GM19324 (cell line): ENCODE measurements around the gene MYL12B.
"Not testable (repeated sequence)": the region's sequence is repeated elsewhere in the genome, so short reads cannot be mapped to it uniquely, and the experiment has no call there.

Experiments used
- ATAC-seq: cut with Tn5 transposase; IDR thresholded peaks from one replicate; pipeline ENCODE4 v1.9.1; 2021; ENCODE audit warnings: mild to moderate bottlenecking, moderate library complexity; ENCODE audit not compliant: unreplicated experiment, low FRiP score

Gene MYL12B

DNA sequence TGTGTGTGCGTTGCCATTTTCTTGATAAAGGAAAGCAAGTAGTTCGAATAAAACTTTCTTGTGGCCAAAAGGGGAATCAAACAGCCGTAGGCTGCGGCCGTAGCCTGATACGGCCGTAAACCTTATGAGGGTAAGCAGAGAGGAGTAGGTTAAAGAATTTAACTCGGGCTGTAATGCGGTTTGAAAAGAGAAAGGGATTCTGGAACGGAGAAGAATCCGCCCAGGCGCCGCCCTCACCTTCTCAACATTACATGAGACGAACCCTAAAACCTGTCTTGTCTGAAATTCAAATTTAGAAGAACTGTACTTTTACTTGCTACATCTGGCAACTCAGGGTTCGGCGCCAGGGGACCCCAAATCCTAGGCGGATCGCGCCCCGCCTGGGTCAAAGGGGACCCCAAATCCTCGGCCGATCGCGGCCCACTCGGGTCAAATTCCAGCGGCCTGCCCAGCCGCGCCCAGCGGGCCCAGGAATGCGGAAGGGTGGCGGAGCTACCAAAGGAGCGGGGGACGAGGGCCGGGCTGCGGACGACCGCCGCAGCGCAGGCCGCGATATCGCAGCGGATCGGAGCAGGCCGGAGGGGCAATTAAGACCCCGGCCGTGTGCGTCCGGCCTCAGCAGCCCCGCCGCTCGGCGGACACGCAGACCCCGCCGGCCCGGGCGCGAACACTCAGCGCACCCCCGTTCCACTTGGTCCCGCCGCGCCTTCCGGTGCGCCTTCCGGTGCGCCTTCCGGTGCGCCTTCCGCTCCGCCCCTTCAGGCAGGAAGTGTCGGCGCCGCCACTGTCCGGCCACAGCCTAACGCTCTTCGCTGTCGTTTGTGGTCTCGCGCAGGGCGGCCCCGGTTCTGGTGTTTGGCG, at the start of gene MYL12B:
MYL12B (plus strand) TSS at position 761 of the 861 bp plus-strand sequence. CDS start 10,766 bp downstream, outside the sequence.
- peak; percentile 95 for ATAC-seq

DNA sequence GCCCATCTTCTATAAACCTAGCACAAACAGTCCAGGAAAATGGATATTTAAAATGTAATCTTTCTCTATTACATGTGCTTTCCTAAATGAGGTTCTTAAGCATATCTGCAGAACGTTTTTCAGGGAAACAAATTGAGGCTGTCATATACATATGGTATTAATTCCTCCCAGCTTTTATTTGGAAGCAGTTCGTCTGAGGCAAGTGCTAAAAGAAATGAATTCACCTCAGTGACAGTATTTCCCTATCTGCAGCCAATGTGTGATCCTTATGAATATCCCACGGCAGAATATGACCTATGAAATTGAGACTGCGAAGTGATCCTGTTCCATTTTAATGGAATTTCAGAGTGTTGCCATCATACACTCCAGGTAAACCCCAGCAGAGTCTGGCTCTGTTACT, 49.3 kb upstream of the MYL12B start:
- no peak for ATAC-seq

- ATAC-seq: no peak
These were observed 48.5 kb upstream of the MYL12B start for GRCh38 chr18:3213300-3214059.

- ATAC-seq: no peak
These were observed 46.9 kb upstream of the MYL12B start for GRCh38 chr18:3214855-3215637.

DNA sequence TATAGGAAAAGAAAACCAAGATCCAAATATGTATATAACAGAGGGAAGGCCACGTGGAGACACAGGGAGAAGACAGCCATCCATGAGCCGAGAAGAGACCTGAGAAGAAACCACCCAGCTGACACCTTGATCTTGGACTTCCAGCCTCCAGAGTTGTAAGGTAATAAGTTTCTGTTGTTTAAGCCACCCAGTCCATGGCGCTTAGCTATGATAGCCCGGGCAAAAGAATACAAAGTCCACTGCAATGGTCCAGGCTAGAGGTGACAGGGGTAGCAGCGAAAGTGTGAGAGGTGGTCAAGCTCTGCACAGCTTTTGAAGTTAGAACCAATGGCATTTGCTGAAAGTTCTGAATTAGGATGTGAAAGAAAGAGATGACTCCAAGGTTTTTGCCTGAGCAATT, 44.9 kb upstream of the MYL12B start:
- no peak for ATAC-seq

- ATAC-seq: no peak
These were observed 43.8 kb upstream of the MYL12B start for GRCh38 chr18:3217948-3218647.

DNA sequence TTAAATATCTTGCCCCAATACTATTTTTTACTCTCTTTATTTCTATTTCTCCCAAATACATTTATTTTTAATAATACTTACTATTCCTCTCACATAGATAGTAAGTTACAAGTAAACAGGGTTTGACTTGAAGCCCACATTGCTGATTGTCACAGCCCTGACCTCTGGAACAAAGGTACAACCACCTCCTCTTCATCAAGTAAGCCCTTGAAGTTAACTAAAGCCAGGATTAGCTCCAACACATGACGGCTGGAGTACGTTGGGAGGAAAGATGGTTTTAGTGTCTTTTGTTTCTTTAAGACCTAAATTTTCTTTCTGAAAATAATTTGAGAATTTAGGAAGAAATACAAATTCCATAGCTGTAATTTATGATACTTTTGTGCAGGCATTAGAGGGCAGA, 43.1 kb upstream of the MYL12B start:
- ATAC-seq: no peak

DNA sequence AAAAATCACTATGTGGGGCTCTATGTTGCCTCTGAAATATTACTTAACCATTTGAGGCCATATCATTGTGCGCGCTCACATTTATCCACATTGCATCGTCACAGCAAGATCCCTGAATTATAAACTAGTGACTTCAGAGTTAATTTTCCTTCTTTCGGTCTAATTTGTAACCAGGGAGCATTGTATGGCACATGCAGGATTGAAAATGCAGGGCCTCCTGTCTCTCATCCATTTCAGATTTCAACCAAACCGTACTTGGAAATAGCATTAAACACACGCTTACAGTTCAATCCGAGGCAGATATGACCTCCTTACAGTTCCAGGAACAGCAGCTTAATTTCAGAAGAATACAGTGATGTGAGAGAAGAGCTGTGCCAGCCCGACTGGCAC, 42.7 kb upstream of the MYL12B start:
- ATAC-seq: no peak

DNA sequence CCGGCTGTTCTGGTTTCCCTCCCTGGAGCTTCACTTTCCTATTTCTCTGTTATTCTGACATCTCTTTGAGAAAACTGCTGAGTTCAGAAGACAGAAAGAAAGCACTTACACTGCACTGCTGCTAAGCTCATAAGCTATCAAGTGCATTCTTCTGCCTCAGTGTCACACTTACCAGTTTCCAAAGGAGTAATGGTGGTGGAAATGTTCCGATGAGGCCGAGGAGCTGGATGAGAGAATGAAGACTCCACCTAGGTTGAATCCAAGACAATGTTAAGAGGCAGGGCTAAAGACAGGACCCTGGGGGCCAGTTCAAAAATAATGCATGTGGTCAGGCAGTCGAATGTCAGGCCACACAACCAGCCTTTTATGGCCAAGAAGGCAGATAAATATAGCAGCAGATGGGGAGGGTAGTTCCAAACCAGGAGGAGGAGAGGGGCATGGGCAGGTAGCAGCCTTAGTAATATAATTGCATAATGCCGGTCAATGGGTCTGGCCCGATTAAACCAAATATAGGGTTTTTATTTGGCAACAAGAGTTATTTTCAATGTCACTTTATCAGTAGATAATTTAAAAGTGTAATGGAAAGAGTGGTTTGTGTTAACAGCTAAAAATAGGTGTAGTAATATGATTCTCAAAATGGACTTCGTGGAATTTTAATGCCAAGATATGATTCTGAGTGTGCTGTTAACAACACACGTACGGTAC, 42.1 kb upstream of the MYL12B start, which contains the start of gene MYOM1:
MYOM1 (minus strand) TSS at position 338 of the 705 bp plus-strand sequence. CDS start 4,745 bp downstream, outside the sequence.
- no peak for ATAC-seq

DNA sequence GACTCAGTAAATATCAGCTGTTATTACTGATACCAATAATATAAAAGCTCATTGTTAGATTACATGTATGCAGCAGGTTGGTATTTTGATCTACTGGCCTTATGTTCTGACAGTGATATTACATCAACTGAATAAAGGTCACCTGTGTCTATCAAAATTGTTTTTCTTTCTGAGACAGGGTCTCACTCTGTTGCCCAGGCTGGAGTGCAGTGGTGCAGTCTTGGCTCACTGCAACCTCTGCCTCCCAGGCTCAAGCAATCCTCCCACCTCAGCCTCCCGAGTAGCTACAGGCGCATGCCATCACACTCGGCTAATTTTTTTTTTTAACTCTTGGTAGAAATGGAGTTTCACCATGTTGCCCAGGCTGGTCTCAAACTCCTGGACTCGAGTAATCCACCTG, 41.1 kb upstream of the MYL12B start:
- not testable (repeated sequence) for ATAC-seq

GRCh38 chr18:3221496-3221895, 40.4 kb upstream of the MYL12B start:
- no peak for ATAC-seq

DNA sequence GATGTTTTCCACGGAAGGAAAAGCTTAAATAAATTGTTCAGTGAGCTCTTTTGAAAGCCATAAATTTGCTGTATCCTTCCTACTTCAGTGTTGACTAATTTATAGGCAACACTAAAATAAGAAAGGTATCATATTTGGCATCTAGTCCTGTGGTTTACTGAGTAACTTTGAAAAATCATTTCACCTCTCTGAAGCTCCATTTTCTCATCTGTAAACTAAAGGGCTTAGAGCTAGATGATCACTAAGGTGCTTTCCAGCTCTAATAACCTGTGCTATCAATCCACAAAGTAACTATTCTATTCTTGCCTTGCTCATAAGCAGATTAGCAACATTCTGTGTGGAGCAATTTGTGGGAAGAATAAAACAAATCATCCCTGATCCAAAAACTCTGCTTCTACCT, 38.6 kb upstream of the MYL12B start:
- no peak for ATAC-seq

GRCh38 chr18:3224223-3224622, 37.7 kb upstream of the MYL12B start:
- no peak for ATAC-seq

- no peak for ATAC-seq
These were observed 36.3 kb upstream of the MYL12B start for GRCh38 chr18:3225588-3225987.

GRCh38 chr18:3226048-3226447, 35.9 kb upstream of the MYL12B start:
- ATAC-seq: no peak

DNA sequence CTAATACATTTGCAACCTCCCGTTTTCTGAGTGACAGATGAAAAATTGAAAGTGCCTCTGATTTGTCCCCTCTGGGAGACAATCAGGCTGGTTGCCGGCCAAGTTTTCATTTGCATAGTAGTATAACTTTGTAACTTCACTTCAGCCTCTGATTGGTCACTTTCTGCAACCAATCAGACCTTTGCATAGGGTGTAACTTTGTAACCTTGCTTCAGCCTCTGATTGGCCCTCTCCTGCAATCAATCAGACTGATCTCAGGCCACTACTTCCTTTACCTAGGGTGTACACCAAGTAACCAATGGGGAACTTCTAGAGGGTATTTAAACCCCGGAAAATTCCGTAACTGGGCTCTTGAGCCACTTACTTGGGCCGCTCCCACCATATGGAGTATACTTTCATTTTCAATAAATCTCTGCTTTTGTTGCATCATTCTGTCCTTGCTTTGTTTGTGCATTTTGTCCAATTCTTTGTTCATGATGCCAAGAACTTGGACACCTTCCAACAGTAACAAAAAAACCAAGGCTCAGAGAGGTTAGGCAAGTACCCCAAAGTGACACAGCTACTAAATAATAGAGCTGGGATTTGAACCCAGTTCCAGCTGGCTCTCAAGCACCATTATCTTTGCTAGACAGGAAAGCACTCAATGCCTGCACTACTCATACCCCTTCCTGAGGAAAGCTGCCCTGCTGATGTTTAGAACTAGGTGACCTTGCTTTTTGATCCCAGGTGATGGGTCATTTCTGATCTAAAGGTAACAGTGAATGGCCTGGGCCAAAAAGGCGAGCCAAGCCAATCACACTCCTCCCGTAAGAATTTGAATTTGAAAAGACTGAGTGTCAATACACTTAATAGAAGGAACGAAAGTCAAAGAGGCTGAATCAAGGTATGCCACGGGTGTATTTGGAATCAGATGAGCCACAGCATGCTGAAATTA, 31.3 kb upstream of the MYL12B start:
- no peak for ATAC-seq

GRCh38 chr18:3233004-3233403, 28.9 kb upstream of the MYL12B start:
- no peak for ATAC-seq

- no peak for ATAC-seq
These were observed 28.3 kb upstream of the MYL12B start for GRCh38 chr18:3233433-3234168.
